NCI-H1694 (cell line): ENCODE data around the gene PKD1.
A peak's percentile ranks its signal among the peaks of the same experiment; 100 is the strongest.

ENCODE experiments used
- DNase-seq: peaks from one replicate; lab custom pipeline; 2025; lab: John Stamatoyannopoulos, UW

Gene PKD1

DNA sequence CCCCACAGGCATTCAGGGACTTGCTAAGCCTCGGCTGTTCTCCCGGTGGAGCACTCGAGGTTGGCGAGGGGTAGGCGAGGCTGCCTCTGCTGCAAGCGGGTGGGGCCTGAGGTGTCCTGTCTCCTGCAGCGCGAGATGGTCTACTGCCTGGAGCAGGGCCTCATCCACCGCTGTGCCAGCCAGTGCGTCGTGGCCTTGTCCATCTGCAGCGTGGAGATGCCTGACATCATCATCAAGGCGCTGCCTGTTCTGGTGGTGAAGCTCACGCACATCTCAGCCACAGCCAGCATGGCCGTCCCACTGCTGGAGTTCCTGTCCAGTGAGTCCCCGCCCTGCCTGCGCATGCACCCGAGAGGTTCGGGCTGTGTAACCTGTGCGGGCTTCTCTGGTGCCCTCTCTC lies 61.6 kb downstream of the PKD1 start:
- DNase-seq = no peak

GRCh38 chr16:2072926-2073325 lies 62.8 kb downstream of the PKD1 start:
- no peak for DNase-seq

GRCh38 chr16:2071454-2072202 lies 64.1 kb downstream of the PKD1 start:
- DNase-seq = no peak

- DNase-seq = no peak
Observed at GRCh38 chr16:2070576-2071453, 64.9 kb downstream of the PKD1 start.

DNA sequence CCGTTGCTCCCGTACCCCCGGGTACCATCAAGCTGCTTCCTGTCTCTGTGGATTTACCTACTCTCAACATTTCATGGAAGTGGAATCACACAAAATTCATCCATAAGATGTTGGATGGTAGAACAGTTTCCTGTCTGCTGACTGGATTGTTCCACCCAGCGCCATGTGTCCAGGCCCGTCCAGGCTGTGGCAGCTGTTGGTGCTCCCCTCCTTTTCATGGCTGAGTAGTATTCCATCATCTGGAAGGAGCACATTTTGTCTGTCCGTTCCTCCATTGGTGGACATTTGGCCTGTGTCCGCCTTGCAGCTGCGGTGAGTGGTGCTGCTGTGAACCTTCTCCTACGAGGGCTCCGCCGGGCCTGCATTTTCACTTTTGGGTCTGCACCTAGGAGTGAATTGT lies 69.6 kb downstream of the PKD1 start:
- DNase-seq = no peak

DNA sequence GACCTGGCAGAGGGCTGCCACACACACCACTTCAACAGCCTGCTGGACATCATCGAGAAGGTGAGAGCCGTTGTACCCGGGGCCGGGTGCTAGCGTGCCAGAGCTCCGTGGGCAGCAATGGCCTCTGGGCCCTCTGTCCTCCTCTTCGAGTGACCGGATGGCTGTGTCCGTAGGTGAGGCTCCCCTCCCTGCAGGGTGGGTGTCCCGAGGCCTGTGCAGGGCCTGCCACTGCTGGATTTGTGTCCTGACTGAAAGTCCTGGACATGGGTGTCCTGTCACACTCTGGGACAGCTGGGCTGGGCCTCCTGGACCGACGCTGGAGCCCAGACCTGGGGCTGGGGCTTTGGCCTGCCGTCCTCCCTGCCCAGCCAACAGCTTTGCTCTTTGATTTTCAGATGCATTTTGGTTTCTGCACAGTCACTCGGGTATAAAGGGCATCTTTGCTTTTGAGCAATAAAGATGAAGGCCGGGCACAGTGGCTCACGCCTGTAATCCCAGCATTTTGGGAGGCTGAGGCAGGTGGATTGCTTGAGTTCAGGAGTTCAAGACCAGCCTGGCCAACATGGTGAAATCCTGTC lies 71.2 kb downstream of the PKD1 start:
- DNase-seq = no peak

GRCh38 chr16:2063861-2064260 lies 71.8 kb downstream of the PKD1 start:
- no peak for DNase-seq

DNA sequence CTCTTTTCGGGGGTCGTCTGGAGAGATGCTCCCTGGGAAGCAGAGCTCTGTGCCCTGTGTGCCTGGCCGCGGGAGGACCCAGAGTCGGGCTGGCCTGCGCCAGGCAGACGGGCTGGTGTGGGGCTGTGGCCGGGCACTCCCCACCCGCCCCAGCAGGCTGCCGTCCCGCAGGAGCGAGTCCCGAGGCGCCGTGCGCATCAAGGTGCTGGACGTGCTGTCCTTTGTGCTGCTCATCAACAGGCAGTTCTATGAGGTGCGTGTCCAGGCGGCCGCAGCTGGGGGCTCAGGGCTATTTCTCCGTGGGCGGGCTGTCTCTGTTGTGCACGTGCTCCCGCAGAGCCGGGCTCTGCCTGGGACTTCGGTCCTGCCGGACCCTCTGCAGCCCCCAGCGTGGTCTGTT lies 72.9 kb downstream of the PKD1 start:
- no peak for DNase-seq

DNA sequence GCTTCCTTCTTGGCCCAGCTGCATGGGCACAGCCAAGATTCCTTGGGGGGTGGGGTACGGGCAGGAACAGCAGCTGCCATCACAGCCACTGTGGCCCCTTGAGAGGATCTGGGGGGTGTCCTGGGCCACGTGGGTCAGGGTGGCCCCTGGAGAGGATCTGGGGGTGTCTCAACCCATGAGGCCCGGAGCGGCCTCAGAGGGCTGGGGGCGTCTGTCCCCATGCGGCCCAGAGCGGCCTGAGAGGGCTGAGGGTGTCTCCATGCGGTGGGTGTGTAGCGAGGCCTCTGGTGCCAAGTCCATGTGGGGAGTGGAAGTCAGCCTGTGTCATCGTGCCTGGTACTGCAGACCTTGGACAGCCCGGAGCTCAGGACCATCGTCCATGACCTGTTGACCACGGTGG lies 74.2 kb downstream of the PKD1 start:
- DNase-seq = no peak

GRCh38 chr16:2061023-2061422 lies 74.7 kb downstream of the PKD1 start:
- no peak for DNase-seq

DNA sequence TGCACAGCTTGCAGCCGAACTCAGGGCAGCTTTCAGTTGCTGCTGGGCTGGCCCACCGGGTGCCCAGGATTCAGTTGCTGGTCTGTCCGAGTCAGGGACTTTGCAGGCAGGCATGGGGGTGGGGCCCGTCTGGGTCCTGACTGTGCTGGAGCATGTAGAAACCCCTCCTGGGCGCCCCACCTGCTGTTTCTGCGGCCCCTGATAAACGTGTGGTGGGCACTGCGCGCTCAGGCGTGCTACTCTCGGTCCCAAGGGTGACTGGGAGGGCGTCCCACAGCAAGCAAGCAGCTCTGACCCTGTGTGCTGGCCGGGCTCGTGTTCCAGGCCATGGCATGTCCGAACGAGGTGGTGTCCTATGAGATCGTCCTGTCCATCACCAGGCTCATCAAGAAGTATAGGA lies 75.4 kb downstream of the PKD1 start:
- DNase-seq = no peak

- no peak for DNase-seq
Observed at GRCh38 chr16:2058872-2059271, 76.8 kb downstream of the PKD1 start.

GRCh38 chr16:2058420-2058819 lies 77.3 kb downstream of the PKD1 start:
- no peak for DNase-seq

- no peak for DNase-seq
Observed at GRCh38 chr16:2057438-2057837, 78.3 kb downstream of the PKD1 start.

DNA sequence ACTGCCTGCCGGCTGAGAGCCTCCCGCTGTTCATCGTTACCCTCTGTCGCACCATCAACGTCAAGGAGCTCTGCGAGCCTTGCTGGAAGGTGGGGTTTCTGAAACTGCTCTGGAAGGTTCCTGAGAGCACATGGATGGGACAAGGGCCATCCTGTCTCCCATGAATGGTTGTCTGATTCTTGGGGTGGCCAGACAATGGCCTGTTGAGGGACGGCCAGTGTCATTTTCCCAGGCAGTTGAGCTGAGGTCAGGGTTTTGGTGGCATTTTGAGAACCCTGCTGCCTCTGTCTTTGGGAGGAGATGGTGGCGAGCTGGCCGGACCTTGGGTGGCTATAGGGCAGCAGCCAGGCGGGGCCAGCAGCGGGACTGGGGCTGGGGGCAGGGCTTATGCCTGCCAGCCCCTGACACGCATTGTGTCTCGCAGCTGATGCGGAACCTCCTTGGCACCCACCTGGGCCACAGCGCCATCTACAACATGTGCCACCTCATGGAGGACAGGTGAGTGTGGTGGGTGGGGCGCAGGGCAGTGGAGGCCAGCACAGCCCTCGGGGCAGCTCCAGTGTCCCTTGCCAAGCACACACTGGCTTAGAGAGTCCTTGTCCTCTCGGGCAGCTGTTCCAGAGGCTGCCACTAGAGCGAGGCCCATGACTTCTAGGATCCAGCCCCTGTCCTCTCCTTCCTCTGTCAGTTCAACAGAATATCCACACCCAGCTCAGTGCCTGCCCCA lies 78.9 kb downstream of the PKD1 start:
- no peak for DNase-seq

GRCh38 chr16:2056077-2056476 lies 79.6 kb downstream of the PKD1 start:
- no peak for DNase-seq

DNA sequence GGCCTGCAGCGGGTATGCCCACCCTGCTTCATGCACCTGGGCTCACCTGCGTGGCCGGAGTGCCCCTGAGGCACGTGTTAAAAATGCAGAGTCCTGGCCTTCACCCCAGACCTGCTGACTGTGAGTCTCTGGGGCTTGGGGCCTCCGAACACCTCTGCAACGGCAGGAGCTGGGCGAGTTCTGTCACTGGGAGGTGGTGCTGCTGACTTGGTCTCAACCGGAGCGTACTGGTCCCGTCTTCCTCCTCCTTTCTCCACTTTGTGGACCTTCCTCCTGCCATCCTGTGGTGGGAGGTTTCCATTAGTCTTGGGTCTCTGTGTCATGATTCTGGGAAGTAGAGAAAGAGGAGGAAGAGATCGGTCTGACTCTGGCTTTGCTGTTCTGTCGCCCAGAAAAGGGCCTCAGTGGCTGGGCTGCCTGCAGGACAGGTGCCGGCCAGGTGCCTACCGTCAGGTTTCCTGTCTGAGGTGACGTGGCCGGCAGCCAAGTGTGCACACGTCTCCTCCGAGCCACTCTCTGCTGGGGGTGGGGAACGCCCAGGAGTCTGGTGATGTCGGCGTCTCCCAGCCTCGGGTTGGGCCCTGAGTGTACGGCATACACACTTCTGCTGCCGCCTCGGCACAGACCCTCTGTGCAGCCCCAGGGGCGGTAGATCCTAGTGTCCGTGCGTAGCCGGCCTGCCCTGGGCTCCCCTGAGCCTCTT lies 81.0 kb downstream of the PKD1 start:
- DNase-seq = no peak

DNA sequence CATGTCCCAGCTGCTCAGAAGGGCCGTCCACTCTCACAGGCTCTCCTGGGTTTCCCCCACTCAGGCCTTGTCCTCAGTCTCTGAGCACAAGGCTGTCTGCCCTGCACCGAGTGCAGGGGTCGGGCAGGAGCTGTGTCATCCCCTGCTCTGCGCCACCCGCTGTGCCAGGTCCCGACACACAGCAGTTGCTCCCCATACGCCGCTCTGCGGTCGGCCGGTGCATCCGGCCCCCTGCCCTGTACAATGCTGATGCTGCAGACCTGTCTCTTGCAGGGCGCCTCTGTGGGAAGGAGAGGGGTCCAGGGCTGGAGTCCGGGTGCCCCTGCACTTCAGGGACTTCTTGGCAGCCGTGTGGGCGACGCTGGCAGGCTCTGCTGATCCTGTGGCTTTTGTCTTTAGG lies 81.8 kb downstream of the PKD1 start:
- no peak for DNase-seq

DNA sequence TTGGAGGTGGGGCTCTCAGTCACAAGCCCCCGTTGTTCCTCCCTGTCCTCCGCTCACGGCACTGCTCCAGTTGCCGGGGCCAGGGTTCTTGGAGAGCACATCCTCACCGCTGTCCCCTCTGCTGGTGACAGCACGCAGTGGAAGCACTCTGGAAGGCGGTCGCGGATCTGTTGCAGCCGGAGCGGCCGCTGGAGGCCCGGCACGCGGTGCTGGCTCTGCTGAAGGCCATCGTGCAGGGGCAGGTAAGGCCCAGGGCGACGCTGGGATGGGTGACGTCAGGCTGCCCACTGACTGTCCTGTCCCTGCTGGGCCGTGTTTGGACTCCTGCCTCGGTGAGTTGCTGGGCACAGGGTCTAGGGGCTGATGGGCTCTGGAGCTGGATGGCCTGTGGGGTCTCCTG lies 82.5 kb downstream of the PKD1 start:
- DNase-seq = no peak

DNA sequence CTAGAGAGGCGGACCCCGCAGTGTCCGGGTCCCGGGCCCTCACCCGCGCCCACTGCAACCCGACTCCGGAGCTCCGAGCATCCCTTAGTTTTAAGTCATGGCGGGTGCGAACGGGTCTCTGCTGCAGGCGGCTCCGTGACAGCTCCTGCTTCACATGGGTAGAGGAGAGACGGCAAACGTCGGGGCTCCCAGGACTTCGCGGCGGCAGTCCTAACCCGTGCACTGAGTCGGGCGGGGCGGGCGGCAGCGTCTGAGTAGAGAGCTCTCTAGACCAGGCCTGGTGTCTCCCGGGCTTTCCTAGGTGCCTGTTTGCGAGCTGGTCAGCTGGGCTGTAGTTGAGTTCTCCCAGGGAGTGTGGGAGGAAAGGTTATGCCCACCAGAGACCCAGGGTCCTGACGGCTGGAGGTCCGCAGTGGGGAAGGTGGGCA lies 87.6 kb downstream of the PKD1 start:
- no peak for DNase-seq

GRCh38 chr16:2047330-2048115 lies 88.2 kb downstream of the PKD1 start, which contains the start of the genes NTHL1 and TSC2:
TSS of gene NTHL1 (minus strand) at chr16:2047834. CDS start at chr16:2047823, 11 bp downstream.
TSS of gene TSC2 (plus strand) at chr16:2047985. CDS start at chr16:2048616, 631 bp downstream.
- DNase-seq = peak; percentile 63
